PC-3 (cell line): ENCODE results near the gene COA1. TPM values are rescaled to one million over a fixed set of nuclear protein-coding genes. Genes with fewer than 3 reads are reported as not detected.

Experiments used
- ATAC-seq: fragments of 200-7000 bp; cut with Tn5 transposase; 2 replicates; pipeline ENCODE4 v1.9.1; 2020; ENCODE audit warnings: mild to moderate bottlenecking, moderate library complexity
- BruUV-seq: library from RNA; stranded (reverse); fragments of 400-500 nt; replicated peaks from 2 replicates; lab custom pipeline; 2021; lab: Mats Ljungman, UMichigan
- CTCF ChIA-PET: fragments of 300-600 bp; sonication (Branson Sonifier 250); formaldehyde crosslinking; loops from one replicate; lab custom pipeline; 2022; ENCODE audit warnings: antibody characterized with exemption; lab: Charles Lee
- POLR2A ChIA-PET: fragments of 300-600 bp; sonication (Branson Sonifier 250); formaldehyde crosslinking; loops from one replicate; lab custom pipeline; 2022; ENCODE audit warnings: antibody characterized with exemption; ENCODE audit not compliant: unreplicated experiment; lab: Charles Lee
- DNase-seq: peaks from one replicate; pipeline ENCODE4 v3.0.0-alpha.2; 2015
- H2AFZ ChIP-seq: fragments of 300-600 bp; sonication (generic); 2 replicates; pipeline ENCODE4 v1.6.0; 2016; ENCODE audit warnings: antibody characterized with exemption, low read length
- H3F3A ChIP-seq: fragments of 300-600 bp; sonication (generic); one replicate; pipeline ENCODE4 v1.6.0; 2017; ENCODE audit warnings: antibody characterized with exemption, low read length, control low read depth, mild to moderate bottlenecking; ENCODE audit not compliant: unreplicated experiment
- H3K27ac ChIP-seq: fragments of 300-600 bp; sonication (generic); 2 replicates; pipeline ENCODE4 v1.5.1; 2016; ENCODE audit warnings: mild to moderate bottlenecking, low read length
- H3K27me3 ChIP-seq: fragments of 300-600 bp; sonication (generic); 2 replicates; pipeline ENCODE4 v1.6.1; 2016; ENCODE audit warnings: low read length, mixed read lengths
- H3K36me3 ChIP-seq: fragments of 300-600 bp; sonication (generic); 2 replicates; pipeline ENCODE4 v1.6.1; 2016; ENCODE audit warnings: low read depth, mixed run types, low read length, mixed read lengths
- H3K4me1 ChIP-seq: fragments of 300-600 bp; sonication (generic); 2 replicates; pipeline ENCODE4 v1.5.1; 2016; ENCODE audit warnings: low read length; ENCODE audit not compliant: insufficient read depth
- H3K4me2 ChIP-seq: fragments of 300-600 bp; sonication (generic); 2 replicates; pipeline ENCODE4 v1.6.0; 2016; ENCODE audit warnings: low read length
- H3K4me3 ChIP-seq: fragments of 300-600 bp; sonication (generic); 2 replicates; pipeline ENCODE4 v1.5.1; 2016; ENCODE audit warnings: mild to moderate bottlenecking, low read length, mixed read lengths
- H3K79me2 ChIP-seq: fragments of 300-600 bp; sonication (generic); 2 replicates; pipeline ENCODE4 v1.6.1; 2017; ENCODE audit warnings: low read length, mixed read lengths
- H3K9ac ChIP-seq: fragments of 300-600 bp; sonication (generic); 2 replicates; pipeline ENCODE4 v1.6.0; 2016; ENCODE audit warnings: mild to moderate bottlenecking, low read length
- H3K9me2 ChIP-seq: fragments of 300-600 bp; sonication (generic); replicated peaks from 2 replicates; pipeline ENCODE4 v1.6.1; 2016; ENCODE audit warnings: mixed run types, low read length, mixed read lengths
- H3K9me3 ChIP-seq: fragments of 300-600 bp; sonication (generic); 2 replicates; pipeline ENCODE4 v1.6.1; 2016; ENCODE audit warnings: low read length, mixed read lengths
- H4K20me1 ChIP-seq: fragments of 300-600 bp; sonication (generic); 2 replicates; pipeline ENCODE4 v1.6.1; 2016; ENCODE audit warnings: low read length, mixed read lengths
- EZH2 ChIP-seq: fragments of 300-600 bp; sonication (generic); IDR thresholded peaks from one replicate; pipeline ENCODE4 v1.6.1; 2017; ENCODE audit warnings: antibody characterized with exemption, mild to moderate bottlenecking, low read length; ENCODE audit not compliant: unreplicated experiment
- EZH2phosphoT487 ChIP-seq: fragments of 300-600 bp; sonication (generic); IDR thresholded peaks from 2 replicates; pipeline ENCODE4 v1.6.1; 2018; ENCODE audit warnings: mild to moderate bottlenecking, antibody characterized with exemption, low read length, borderline replicate concordance
- intact Hi-C: fragments of 100-400 bp; cut with micrococcal nuclease; formaldehyde crosslinking; loops from 2 replicates; pipeline ENCODE4 v1.9.0; 2023
- total RNA-seq: library from RNA; depleted of rRNA; stranded (reverse); fragments of >200 nt; gene quantifications from 2 replicates; pipeline ENCODE4 v1.2.3, GENCODE V29; 2014
- TF ChIP-seq, protein P1 (sequence below): fragments of 300-600 bp; sonication (generic); conservative IDR thresholded peaks from 2 replicates; pipeline ENCODE4 v1.5.1; 2017; ENCODE audit warnings: antibody characterized with exemption, low read depth, mild to moderate bottlenecking, low read length

COA1 gene
- total RNA-seq, 1 experiment from 2014 or later = 82.0 TPM

DNA sequence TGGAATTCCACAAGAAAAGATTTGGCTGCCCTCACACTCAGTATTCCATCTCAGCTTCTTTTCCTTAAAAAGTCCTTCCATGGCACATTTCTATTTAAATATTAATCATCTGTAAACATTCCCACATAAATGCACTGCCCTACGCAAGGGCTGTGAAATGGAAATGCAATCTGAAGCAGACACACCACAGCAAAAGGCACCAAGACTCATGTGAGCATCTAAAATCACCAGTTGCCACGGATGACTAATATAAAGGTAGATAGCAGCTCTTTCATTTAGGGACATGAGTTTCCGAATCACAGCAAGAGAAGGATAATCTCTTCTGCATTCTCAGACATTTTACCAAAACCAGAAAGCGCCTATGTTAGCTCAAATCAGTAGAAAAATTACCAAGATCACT is 31.6 kb downstream of the COA1 start:
- H2AFZ ChIP-seq = no peak overlapping the region
- no peaks in the 10 kb centered on the region for H3K9me3 ChIP-seq
- no peak overlapping the region for H3K4me3 ChIP-seq
- DNase-seq (no peak), ATAC-seq (no peak)
- H3F3A ChIP-seq = peaks cover 5% of the 10 kb centered on the region
- intact Hi-C loops = no loop called here
- H3K79me2 ChIP-seq = peaks cover 77% of the 10 kb centered on the region
- H3K27ac ChIP-seq = no peak overlapping the region
- no peak overlapping the region for H3K9ac ChIP-seq
- no TSS peak for BruUV-seq
- H3K4me1 ChIP-seq = peaks cover 53% of the 10 kb centered on the region
- ChIA-PET CTCF (interaction anchor here (0.6 to 5.7 kb wide), 4 partner anchors 24 to 115 kb away, joined by 3 to 167 read pairs (median 4); partner anchors contain the start of gene STK17A), POLR2A (interaction anchor here (0.6 to 4.7 kb wide), 2 partner anchors 58 to 115 kb away, joined by 3 to 120 read pairs; partner anchors contain the start of gene STK17A)
- H3K36me3 ChIP-seq = no peaks in the 10 kb centered on the region
- no peak overlapping the region for H3K4me2 ChIP-seq
- TF ChIP-seq EZH2 = no peak
- no peaks in the 10 kb centered on the region for H3K27me3 ChIP-seq
- H4K20me1 ChIP-seq = no peaks in the 10 kb centered on the region
- no peaks in the 10 kb centered on the region for H3K9me2 ChIP-seq

DNA sequence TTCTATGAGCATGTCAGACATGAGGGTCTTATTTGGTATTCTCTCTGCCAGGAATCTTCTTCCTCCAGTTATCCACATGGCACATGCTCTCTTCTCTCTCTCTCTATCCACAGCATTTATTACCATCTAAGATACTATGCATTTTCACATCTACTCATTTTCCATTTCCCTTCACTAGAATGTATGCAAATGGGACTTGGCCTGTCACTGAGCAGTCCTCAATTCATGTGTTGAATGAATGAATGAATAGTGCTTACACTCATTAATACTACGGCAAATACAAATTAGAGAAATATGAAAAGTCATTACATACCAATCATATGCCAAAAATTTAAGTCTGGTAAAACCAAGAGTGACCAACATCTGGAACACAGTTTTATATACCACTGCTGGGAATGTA is 34.0 kb downstream of the COA1 start:
- peaks cover 5% of the 10 kb centered on the region for H3F3A ChIP-seq
- H2AFZ ChIP-seq = no peak overlapping the region
- H3K27ac ChIP-seq = no peak overlapping the region
- POLR2A ChIA-PET = no interaction called here
- no peaks in the 10 kb centered on the region for H3K9me2 ChIP-seq
- ATAC-seq = no peak
- H4K20me1 ChIP-seq = no peaks in the 10 kb centered on the region
- TF ChIP-seq, protein P1, sequence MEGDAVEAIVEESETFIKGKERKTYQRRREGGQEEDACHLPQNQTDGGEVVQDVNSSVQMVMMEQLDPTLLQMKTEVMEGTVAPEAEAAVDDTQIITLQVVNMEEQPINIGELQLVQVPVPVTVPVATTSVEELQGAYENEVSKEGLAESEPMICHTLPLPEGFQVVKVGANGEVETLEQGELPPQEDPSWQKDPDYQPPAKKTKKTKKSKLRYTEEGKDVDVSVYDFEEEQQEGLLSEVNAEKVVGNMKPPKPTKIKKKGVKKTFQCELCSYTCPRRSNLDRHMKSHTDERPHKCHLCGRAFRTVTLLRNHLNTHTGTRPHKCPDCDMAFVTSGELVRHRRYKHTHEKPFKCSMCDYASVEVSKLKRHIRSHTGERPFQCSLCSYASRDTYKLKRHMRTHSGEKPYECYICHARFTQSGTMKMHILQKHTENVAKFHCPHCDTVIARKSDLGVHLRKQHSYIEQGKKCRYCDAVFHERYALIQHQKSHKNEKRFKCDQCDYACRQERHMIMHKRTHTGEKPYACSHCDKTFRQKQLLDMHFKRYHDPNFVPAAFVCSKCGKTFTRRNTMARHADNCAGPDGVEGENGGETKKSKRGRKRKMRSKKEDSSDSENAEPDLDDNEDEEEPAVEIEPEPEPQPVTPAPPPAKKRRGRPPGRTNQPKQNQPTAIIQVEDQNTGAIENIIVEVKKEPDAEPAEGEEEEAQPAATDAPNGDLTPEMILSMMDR = no peak
- no peak for TF ChIP-seq EZH2
- TF ChIP-seq EZH2phosphoT487 = no peak
- no peak overlapping the region for H3K9ac ChIP-seq
- DNase-seq = no peak
- BruUV-seq = no TSS peak
- peaks cover 65% of the 10 kb centered on the region for H3K4me1 ChIP-seq
- H3K27me3 ChIP-seq = no peaks in the 10 kb centered on the region
- no peaks in the 10 kb centered on the region for H3K9me3 ChIP-seq
- H3K4me2 ChIP-seq = no peak overlapping the region
- CTCF ChIA-PET = no interaction called here
- H3K4me3 ChIP-seq = no peak overlapping the region
- intact Hi-C loops = no loop called here
- peaks cover 96% of the 10 kb centered on the region for H3K79me2 ChIP-seq
- no peaks in the 10 kb centered on the region for H3K36me3 ChIP-seq

DNA sequence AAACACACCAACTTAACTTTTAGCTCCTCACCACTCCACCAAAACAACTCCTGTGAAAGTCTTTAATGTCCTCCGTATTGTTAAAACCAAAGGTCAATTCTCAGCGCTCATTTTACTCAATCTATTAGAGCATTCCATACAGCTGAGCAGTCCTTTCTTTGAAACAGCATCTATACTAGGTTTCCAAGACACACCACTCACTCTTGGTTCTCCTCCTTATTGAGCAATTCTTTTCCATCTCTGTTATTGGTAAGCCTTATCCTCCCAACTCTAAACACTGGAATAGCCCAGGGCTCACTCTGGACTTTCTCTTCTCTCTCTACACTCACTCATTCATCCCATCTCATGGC is 34.9 kb downstream of the COA1 start:
- H3F3A ChIP-seq = peaks cover 5% of the 10 kb centered on the region
- peaks cover 98% of the 10 kb centered on the region for H3K79me2 ChIP-seq
- no peak overlapping the region for H2AFZ ChIP-seq
- no peaks in the 10 kb centered on the region for H4K20me1 ChIP-seq
- H3K9ac ChIP-seq = no peak overlapping the region
- no peaks in the 10 kb centered on the region for H3K36me3 ChIP-seq
- TF ChIP-seq EZH2 (no peak), EZH2phosphoT487 (no peak)
- TF ChIP-seq, protein P1 = no peak
- H3K27me3 ChIP-seq = no peaks in the 10 kb centered on the region
- peaks cover 60% of the 10 kb centered on the region for H3K4me1 ChIP-seq
- no TSS peak for BruUV-seq
- DNase-seq (peak; percentile 37), ATAC-seq (no peak; the same call in 1 of the 2 replicates)
- no peaks in the 10 kb centered on the region for H3K9me3 ChIP-seq
- intact Hi-C loops = no loop called here
- H3K4me3 ChIP-seq = no peak overlapping the region
- H3K9me2 ChIP-seq = no peaks in the 10 kb centered on the region
- ChIA-PET POLR2A (no interaction called here), CTCF (interaction anchor here (0.6 kb wide), 1 partner anchor 111 kb away, joined by 3 read pairs; the partner anchor contains the start of gene STK17A)
- H3K4me2 ChIP-seq = peak overlapping the region; percentile 52
- peak overlapping the region; percentile 75 for H3K27ac ChIP-seq
